Ovary (tissue), 3 donors: ENCODE results near the gene DNTT.

Experiments
- EP300 ChIP-seq: sonication (generic); formaldehyde crosslinking; IDR thresholded peaks from one replicate; pipeline ENCODE4 v1.6.1; 2017; ENCODE audit warnings: antibody characterized with exemption
- TF ChIP-seq, protein P1 (sequence below), 3 donors: fragments of 450-650 bp in 2 of 3; fragments of 200-600 bp in 1 of 3; IDR thresholded peaks; one replicate each; pipeline versions ENCODE4 v1.5.1 to v1.8.0; 2016 to 2022; ENCODE audit warnings: antibody characterized with exemption in 3 of 3, mild to moderate bottlenecking in 1 of 3
- donor health status: DM: no; HTN: no; CAD: no.

DNA sequence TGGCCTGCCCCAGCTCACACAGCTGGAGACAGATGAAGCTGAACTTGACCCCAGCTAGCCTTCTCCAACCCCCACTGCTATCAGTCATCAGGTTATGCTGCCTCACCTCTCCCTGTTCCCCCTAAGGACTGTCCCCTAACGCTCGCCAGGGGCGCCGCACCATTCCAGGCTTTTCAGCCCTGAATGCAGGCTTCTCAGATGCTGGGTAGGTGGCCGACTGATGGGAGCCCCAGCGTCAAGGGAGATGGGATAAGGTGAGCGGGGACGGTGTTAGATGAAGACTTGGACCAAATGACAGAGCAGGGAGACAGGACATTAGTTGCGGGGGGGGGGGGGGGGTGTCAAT lies 70.4 kb downstream of the DNTT start:
- TF ChIP-seq, protein P1, sequence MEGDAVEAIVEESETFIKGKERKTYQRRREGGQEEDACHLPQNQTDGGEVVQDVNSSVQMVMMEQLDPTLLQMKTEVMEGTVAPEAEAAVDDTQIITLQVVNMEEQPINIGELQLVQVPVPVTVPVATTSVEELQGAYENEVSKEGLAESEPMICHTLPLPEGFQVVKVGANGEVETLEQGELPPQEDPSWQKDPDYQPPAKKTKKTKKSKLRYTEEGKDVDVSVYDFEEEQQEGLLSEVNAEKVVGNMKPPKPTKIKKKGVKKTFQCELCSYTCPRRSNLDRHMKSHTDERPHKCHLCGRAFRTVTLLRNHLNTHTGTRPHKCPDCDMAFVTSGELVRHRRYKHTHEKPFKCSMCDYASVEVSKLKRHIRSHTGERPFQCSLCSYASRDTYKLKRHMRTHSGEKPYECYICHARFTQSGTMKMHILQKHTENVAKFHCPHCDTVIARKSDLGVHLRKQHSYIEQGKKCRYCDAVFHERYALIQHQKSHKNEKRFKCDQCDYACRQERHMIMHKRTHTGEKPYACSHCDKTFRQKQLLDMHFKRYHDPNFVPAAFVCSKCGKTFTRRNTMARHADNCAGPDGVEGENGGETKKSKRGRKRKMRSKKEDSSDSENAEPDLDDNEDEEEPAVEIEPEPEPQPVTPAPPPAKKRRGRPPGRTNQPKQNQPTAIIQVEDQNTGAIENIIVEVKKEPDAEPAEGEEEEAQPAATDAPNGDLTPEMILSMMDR (IDR thresholded peaks at IDR 0.05), result no peak
- TF ChIP-seq EP300, result no peak
